IPS DF 19.7 (cell line): ENCODE results near the gene ARHGAP42.

Experiments
- DNase-seq: peaks from one replicate; pipeline ENCODE4 v3.0.0-alpha.2; 2013; ENCODE audit warnings: low read depth, low spot score

ARHGAP42 gene

DNA sequence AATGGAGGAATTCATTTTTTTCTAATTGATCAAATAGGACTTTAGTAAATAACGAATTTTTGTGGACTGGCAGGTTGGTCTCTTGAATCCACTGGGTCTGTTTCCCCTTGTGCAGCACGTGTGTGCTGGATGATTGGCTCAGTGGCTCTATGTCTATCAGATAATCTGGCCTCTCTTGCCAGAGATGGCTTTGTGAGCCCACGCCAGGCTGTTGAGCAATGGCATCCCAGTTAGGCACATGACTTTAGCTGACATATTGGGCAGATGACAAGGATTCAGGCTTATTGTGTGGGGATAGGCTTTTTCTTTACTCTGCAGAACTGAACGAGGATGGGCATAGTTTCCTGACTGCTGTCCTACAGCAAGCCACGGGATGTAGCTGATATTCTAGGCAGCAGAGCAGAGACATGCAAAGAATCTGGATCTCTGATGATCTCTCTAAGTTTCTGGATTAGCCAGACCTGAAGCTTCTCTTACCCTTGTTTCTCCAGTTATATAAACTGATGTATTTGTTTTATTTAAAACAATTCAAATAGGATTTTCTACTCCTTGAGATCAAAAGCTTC is 144.9 kb downstream of the ARHGAP42 start:
- no peak for DNase-seq

DNA sequence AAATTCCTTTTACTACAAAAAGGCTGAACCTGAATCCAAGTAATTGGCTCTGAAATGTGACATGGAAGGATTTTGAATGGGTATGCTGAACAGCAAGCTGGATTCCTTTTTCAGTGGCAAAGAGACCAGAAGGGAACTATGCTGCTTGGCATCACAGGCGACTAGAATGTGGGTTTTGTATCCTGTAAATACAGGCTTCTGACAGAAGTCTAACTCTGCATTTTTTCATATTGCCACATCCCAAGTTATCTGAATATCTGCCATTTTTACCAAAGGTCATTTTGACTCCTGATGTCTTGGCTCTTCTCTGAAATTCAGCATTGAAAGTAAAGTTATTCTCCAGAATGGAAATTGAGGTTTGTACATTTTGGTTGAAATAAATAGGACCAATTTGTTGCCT is 145.7 kb downstream of the ARHGAP42 start:
- no peak for DNase-seq

DNA sequence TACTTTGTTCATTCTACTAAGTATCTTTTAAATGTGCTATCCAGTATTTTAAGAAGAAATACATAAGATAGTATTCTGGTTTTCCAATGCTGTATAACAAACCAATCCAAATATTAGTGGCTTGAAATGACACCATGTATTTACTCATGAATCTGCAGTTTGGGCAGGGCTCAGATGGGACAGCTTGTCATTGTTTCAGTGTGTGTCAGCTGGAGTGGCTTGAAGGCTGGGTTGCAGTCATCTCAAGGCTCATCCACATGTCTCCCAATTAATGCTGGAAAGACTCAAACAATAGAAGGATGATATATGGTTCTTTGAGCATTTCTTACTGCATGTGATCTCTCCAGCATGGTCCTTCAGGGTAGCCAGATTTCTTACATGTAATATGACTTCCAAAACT is 146.2 kb downstream of the ARHGAP42 start:
- DNase-seq: no peak

DNA sequence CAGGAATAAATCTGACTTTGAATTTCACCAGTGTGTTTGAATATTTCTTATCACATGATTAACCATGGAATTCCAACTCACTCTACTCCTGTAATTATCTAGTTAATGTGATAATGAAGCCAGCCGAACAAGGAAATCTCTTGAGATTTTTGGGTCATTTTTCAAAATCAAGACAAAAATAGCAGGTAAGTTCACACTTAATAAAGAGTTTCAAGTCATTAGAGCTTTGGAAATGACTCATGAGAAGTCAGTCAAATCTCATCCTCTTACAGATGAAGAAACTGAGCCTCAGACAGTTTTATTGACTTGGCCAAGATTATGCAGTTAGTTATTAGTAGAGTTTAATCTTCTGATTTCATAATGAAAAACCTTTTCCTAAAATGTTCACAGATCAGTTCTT is 148.8 kb downstream of the ARHGAP42 start:
- no peak for DNase-seq

DNA sequence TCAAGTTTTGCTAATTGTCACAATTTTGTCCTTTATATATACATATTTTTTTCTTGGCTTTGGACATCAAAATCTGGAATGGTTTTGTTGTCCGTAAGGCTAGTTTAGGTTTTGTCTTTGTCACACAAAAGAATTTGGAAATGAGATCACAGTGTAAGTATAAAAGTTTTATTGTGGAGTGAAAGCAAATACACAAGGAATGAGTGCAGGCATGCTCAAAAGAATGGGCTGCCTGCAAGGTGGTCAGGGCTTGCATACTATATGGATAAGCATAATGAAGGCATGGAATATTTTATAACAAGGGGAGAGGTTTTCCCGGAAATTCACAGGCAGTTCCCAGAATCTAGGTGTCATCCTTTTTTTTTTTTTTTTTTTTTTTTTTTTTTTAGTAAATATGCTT is 150.2 kb downstream of the ARHGAP42 start:
- DNase-seq: no peak

DNA sequence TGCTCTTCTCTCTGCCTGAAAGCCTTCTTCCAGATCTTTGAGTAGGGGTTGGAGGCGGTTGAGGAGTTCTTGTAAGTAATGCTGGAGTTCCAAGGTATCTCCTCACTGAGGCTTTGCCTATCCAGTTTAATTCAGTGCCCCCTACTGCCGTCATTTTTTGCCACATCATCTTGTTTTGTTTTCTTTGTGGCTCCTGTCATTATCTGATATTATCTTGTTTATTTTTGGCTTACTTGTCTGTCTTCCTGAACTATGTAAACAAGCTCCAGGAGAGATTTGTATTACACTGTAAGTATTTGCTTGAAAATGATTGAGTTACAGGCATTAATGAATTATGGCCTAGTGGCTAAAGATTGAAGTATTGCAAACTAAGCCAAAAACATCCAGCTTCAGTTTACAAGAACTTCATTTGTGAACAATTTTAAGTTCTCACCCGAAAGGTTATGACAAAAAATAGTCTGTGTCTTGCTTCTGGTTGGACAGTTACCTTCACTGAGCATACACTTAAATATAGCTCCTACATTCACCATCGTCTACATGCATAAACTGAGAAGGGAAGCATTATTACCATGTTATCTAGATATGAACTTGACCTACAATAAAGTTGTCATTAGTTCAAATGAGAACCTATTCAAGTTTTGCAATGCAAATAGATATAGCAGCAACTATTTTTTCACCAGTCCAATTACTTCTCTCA is 154.8 kb downstream of the ARHGAP42 start:
- DNase-seq: no peak

DNA sequence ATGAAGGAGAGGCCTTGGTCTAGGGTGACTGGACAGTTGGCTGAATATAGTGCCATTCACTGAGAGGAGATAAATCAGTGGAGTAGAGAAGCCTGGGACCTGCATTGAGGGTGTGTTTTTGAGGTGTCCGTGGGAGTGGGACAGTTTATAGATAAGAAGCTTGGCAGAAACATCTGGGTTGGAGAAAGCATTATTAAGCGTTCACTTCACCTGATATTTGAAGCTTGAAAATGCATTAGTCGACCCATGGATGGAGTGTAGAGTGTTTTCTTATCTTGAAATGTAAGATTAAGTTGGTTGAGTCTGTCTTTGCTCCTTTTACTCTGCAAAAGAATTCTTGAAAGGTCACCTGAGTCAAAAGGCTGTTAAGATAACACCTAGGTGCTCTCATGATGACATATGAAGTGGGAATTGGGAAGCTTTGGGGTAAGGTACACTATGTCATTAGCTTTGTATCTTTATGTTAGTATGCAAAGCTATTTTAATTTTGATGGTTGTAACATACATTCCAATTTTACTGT is 160.7 kb downstream of the ARHGAP42 start:
- DNase-seq: no peak

DNA sequence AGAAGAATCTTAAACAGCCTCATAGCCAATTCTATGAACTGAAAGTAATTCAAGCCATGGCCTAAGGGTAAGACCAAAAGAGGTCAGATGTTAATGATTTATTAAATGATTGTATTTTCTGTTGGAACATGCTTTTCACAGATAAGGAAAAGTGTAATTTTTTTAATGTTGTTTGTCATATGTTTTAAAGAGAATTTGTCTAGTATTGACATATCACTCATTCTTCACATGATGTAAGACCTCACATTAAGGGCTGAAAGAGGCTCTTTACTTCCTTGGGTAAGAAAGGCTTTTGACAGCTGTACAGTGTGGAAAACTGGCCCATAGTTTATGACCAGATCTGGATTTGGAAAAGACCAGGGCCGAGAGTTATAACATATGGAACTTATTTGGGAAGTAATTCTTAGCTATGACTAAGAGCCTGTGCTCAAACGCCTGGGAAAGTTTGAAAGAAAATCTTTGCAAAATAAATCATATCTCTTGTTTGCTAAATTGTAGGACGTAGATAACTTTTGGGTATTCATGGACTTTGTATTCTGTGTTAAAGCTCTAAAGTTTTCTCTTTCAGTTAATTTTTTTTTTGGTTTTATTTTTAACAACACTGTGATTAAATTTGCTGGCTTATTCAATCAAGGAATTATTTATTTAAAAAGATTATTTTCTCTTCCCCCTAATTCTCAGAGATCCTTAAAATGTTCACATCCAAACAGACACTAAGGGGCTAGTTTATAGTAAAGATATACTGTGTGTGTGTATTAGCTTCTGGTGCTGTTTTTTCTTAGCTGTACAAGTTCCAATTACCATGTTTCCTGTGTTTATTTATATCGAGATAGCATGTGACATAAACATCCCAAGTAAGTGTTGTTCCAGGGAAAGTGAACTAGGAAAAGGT is 162.2 kb downstream of the ARHGAP42 start:
- no peak for DNase-seq

DNA sequence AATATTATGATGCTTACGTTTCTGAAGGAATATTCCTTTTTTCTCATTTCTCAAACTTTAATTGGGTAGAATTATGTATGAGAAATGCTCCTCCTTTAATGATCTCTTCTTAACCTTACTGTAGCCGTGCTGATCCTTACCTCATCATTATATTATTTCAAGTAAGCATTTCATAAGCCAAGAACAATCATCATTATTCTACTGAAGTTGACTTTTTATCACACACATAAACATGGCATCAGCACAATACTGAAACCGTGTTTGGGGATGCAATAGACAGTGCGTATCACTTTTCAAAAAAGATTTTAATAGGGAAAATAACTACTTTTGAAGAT is 162.8 kb downstream of the ARHGAP42 start:
- no peak for DNase-seq

DNA sequence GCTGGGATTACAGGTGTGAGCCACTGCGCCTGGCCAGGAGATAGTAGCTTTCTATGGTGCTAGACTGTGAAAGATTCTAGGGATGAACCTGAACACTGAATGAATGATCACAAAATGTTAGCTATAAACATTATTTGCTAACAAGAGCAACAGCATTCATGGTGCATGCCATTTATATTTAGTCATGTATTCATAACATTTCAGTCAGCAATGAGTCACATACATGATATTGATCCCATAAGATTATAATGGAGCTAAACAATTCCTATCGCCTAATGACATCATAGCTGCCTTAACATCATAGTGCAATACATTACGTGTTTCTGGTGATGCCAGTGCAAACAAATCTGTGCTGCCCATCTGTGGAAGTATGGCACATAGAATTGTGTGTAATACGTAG is 164.1 kb downstream of the ARHGAP42 start:
- DNase-seq: no peak

DNA sequence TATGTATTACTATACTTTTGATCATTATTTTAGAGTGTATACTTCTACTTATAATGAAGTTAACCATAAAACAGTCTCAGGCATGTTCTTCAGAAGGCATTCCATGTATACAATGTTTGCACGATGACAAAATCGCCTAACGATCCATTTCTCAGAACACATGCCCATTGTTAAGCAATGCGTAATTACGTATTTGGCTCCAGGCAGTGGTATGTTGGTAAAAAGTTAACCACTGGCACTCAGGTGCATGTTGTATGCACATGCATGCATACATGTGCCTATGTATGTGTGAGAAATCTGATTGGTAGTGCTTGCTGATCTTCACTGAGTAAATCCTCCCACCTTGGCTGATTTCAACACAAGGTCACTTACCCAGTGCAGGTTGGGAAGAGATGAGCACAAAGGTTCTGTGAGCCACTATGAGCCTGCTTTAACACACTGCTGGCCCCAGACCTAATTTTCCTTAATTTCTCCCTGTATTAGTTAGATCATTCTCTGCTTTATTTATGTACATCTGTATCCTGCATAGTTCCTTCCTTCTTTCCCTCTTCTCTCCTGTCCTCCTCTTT is 164.6 kb downstream of the ARHGAP42 start:
- DNase-seq: no peak

DNA sequence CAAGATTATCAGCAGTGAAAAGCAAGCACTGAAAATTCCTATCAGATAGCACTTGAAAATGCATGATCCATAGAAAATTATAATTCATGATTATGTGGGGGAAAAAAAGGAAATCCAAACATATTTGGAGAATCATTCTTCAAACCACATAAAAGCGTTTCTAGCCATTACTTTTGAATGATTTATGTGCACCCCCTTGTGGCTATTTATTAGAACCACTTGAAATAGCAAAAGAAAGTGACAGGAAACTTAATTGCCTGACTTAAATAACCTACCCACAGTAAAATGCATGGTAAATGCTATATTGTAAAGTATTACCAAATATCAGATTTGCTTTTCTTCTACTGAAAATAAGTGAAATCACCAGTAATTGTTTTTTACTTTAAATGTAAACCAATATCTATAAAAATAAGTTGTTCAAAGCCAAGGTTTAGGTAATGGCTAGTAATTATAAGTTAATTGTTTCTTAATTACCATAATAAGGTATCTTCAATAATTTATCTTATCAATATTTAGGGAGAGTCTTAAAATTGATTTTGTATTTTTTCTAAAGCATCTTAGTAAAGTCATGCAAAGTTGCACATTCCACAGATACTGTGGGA is 168.5 kb downstream of the ARHGAP42 start:
- DNase-seq: no peak

DNA sequence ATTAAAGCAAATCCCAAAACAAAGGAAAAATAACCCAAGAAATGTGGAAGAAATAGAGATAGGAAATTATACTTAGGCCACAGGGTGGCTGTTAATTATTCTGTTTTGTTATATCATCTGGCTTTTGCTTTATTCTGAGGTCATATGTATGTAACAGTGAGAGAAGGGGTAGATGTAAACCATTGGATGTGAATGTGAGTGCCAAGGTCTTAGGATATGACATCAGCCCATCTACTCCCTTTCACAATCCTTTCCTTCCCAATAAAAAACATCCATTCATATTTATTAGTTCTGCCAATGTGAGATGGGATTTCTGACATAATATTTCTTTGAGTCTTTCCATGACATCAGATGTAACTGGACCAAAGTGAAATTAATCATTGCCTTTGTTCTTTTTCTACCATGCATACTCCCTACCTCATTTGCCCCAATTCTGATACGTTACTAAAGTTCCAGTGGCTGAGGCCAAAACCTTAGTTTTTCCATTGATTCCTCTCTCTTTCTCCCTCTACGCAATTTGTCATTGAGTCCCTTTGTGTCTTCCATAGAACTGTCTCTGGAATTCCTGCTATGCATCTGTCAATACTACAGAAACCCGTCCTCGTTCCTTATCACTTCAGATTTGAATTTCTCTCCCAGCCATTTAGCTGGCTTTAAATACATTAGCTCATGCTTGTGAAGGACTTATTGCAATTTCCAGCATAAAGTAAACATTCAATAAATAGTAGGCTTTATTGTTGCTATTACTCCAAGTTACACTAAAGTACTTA is 170.3 kb downstream of the ARHGAP42 start:
- DNase-seq: no peak

DNA sequence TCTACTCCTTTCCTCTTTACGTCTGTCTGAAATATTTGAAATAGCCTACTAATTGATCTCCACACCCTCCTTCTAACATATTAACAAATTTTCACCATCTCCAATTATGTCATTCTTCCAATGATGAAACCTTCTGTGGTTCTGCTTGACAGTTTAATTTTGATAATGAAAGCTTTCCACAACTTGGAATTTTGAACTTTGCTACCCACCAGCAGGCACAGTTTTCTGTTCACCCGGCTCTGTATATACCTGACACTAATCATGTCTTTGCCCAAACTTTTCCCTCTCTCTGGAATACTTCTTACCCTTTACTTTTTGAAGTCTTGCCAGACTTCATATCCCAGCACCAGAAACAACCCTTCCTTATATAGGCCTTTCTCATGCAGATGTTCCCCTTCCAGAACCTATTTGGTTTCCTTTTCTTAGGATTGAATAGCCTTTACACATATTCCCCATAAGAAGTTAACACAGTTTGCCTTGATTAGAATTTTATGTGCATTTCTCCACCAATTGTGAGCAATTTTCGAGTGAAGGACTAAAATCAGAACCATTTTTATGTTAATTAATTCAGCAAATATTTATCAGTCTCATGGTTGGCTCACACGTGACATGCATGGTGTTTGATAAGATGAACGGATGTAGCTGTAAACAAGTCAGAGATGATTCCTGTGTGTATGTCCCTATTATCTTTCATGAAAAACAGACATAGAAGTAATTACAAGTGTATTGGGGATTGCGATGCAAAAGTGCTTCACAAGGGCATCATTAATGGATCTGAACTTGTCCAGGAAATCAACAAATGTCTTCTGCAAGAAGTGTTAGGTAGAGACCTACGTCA is 173.4 kb downstream of the ARHGAP42 start:
- DNase-seq: no peak

DNA sequence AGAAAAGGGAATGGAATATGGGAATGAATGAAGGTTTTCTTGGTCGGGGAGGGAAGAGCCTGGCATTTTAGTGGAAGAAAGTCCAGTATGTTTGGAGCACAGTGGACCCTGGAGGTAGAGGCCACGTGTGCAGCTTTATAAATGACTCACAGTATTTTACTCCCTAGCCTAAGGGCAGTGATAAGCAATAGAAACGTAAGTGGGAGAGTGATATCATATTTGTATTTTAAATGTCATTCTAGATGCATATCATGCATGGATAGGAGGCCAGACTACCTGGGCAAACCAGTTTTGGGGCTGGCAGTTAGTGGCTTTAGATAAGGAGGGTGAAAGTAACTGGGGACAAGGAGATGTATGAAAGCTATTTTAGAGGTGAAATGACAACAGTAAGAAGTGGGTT is 174.1 kb downstream of the ARHGAP42 start:
- DNase-seq: no peak

DNA sequence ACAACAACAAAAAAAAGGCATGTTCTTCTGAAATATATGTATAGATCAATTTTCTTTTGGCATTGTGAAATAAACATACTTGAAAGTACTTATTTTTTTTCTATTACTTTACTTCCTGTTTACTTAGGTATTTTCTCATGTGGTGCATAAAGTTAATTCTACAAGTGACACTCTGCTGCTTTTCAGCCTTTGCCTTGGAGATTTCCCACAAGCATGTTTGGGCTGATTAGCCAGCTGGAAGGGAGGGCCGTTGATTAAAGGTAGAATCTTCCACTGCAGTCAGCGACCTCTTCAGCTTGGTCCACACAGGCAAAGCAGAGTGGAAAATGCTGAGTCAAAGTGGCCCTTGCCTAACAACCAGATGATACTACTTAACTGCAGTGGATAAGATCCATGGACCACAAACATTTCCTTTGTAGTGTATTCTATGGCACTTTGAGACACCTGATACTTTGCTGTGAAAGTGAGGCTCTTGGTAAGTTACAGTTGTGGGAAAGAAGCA is 176.0 kb downstream of the ARHGAP42 start:
- no peak for DNase-seq

DNA sequence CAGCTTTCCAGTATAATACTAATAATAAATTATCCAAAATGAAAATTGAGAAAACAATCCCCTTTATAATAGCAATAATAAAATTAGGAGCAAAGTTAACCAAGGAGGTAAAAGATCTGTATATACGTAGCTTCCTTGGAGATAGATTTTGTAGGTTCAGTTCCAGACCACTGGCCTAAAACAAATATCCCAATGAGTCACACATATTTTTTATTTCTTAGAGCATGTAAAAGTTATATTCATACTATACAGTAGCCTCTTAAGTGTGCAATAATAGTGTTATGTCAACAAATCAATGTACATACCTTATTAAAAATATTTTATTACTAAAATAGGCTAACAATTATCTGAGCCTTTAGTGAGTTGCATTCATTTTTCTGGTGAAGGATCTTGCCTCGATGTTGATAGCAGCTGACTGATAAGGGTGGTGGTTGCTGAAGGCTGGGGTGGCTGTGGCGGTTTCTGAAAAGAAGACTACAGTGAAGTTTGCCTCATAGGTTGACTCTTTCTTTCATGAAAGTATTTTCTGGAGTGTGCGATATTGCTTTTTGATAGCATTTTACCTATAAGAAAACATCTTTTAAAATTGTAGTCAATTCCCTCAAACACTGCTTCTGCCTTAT is 178.5 kb downstream of the ARHGAP42 start:
- no peak for DNase-seq

DNA sequence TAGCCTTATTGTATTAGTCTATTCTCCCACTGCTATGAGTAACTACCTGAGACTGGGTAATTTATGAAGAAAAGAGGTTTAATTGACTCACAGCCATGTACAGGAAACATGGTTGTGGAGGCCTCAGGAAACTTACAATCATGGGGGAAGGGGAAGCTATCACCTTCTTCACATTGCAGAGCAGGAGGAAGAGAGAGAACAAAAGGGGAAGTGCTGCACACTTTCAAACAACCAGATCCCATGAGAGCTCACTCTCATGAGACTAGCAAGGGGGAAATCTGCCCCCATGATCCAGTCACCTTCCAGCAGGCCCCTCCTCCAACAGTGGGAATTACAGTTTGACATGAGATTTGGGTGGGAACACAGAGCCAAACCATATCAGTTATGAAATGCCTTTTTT is 179.4 kb downstream of the ARHGAP42 start:
- no peak for DNase-seq

DNA sequence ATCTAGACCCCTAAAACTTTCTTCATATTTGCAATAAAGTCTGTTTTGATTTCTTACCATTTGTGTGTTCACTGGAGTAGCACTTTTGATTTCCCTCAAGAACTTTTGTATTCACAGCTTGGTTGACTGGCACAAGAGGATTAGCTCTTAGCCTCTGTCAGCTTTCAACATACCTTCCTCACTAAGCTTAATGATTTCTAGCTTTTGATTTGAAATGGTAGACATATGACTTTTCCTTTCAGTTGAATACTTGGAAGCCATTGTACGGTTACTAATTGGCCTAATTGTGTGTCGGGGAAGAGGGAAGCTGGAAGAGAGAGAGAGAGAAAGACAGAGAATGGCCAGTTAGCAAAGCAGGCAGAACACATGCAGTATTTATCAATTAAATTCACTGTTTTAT is 180.5 kb downstream of the ARHGAP42 start:
- no peak for DNase-seq

DNA sequence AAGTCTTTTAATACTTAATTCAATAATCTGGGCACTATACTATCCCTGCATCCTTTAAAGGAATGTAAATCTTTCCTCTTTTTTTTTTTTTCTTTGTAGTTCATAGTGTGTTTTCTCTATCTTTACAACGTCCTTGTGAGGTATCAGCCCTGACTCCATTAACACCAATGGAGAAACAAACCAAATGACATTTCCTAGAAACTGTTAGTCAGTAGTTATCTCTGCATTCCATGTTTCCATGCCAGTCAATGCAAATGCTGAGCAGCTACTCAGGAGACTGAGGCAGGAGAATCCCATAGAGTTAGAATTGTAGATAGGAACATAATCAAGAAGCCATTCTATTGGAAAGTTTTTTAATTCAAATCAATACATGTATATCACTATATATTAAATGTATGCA is 182.2 kb downstream of the ARHGAP42 start:
- no peak for DNase-seq
